ENCODE measurements around the gene SPRR2B.

GRCh38 chr1:153099461-153100045 is 28.1 kb upstream of the SPRR2B start:
- TF ChIP-seq CTCF (IDR thresholded peaks at IDR 0.05) (no peak), POLR2A (IDR thresholded peaks at IDR 0.05) (no peak)
